HCT116 (cell line): ENCODE measurements around the gene TPT1.

ENCODE experiments used
- EGR1 ChIP-seq: IDR thresholded peaks from 2 replicates; pipeline ENCODE4 v1.6.1; 2012; ENCODE audit warnings: low read depth
- POLR2A ChIP-seq: IDR thresholded peaks from 2 replicates; pipeline ENCODE4 v1.7.0; 2011; ENCODE audit warnings: borderline replicate concordance; ENCODE audit not compliant: insufficient read depth, insufficient read length; ENCODE audit errors: extremely low read depth
- SP1 ChIP-seq: IDR thresholded peaks from 2 replicates; pipeline ENCODE4 v1.6.1; 2012; ENCODE audit warnings: low read depth
- TF ChIP-seq, protein P1 (sequence below), 3 experiments: fragments of 200-600 bp in 1 of 3; sonication (generic) in 1 of 3; IDR thresholded peaks in 2 of 3; conservative IDR thresholded peaks in 1 of 3; 2 replicates each; pipeline ENCODE4 v1.5.1; 2012 to 2017; ENCODE audit warnings: low read depth in 2 of 3, low read length in 2 of 3, antibody characterized with exemption in 1 of 3, borderline replicate concordance in 1 of 3, control low read depth in 1 of 3, mild to moderate bottlenecking in 1 of 3, mixed read lengths in 1 of 3, mixed run types in 1 of 3, moderate library complexity in 1 of 3; ENCODE audit not compliant: insufficient read depth in 1 of 3

DNA sequence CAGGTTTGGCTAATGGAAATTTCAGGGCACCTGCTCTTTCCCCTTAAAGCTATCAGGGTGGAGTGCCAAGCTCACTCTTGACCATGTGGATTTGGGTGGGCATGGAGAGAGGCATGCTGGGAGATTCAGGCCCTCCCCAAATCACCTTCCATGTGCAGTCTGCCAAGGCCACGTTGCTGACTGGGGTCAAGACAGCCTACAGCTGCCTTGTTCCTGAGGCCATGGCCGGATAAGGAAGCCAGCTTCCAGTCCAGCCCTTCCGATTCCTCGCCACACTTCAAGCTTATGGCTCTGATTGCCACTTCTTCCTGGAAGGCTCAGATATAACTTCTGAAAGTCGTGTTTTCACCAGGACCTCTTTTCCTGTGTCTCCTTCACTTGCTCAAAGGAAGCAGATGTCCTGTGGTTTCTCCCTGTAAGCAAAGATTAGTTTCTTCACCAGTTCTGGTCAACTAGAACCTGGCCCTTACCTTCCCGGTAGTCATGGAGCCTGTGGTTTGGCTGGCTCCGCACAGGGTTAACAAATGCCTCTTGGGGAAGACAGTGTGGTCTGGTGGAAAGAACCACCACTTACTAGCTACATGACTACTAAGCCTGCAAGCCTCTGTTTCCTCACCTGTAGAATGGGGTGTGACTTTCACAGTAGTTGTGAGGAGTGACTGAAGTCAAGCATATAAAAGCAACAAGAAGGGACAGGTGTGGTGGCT, 16.1 kb upstream of the TPT1 start:
- TF ChIP-seq, protein P1, sequence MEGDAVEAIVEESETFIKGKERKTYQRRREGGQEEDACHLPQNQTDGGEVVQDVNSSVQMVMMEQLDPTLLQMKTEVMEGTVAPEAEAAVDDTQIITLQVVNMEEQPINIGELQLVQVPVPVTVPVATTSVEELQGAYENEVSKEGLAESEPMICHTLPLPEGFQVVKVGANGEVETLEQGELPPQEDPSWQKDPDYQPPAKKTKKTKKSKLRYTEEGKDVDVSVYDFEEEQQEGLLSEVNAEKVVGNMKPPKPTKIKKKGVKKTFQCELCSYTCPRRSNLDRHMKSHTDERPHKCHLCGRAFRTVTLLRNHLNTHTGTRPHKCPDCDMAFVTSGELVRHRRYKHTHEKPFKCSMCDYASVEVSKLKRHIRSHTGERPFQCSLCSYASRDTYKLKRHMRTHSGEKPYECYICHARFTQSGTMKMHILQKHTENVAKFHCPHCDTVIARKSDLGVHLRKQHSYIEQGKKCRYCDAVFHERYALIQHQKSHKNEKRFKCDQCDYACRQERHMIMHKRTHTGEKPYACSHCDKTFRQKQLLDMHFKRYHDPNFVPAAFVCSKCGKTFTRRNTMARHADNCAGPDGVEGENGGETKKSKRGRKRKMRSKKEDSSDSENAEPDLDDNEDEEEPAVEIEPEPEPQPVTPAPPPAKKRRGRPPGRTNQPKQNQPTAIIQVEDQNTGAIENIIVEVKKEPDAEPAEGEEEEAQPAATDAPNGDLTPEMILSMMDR (IDR thresholded peaks at IDR 0.05 in 2 of 3, conservative IDR thresholded peaks at IDR 0.05 in 1 of 3; ENCODE audit: borderline replicate concordance in 1 of 3, insufficient read depth in 1 of 3, low read depth in 2 of 3, low read length in 2 of 3) = no peak
- TF ChIP-seq POLR2A = no peak
- TF ChIP-seq SP1 = no peak
- no peak for TF ChIP-seq EGR1
